Measurements from ENCODE around the gene CDC42SE1. TPM values are rescaled to one million over a fixed set of nuclear protein-coding genes. Genes with fewer than 3 reads are reported as not detected.

CDC42SE1 gene
- total and polyA plus RNA-seq, 9 of the 15 experiments (the other 6 are each of a cell fraction or from before 2014, with no cell fraction given): 78.1 to 189 (median 114) TPM

DNA sequence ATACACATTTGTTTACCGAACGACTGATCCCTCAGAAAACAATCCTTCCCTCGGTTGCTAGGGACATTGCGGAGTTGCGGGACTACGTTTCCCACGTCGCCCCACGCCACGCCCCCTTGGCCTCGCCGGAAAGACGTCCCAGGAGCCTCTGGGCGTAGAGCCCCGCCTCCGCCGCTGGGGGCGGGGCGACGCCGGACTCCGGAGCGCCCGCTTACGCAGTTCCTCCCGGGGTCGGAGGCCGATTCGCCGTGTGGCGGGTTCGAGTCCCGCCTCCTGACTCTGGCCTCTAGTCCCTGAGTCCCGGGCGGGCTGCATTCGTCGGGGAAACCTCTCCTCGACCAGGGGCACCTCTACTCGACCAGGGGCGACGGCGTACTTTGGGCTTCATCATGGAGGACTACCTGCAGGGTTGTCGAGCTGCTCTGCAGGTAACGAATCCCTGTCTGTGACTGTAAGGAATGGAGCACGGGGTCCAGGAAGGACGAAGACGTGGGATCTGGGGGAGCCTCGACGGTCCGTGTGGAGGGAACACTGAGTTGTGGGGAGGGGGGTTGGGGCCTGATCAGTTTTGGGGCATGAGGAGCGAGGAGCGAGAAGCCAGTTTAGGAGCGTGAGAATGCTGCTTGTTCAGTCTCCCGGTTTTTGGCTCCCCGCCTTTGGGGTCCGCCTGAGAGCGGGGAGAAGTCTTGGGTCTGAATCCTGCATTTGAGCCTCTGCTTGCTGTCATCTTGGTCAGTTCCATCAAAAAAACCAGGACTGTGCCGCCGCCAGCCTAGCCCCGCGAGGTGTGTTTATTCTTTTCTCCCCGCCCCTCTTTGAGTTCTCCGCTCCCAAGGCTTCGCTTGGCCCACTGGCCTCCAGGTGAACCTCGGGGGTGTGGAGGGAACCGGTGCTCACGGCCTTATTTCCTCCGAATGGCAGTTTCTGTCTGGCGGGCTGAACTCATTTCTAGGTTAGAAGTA lies 50.9 kb downstream of the CDC42SE1 start, which contains the start of gene PRUNE1 (continued):
- peak; percentile 30; the same call in 1 of the 2 replicates for TF ChIP-seq CC2D1A (IDR thresholded peaks at IDR 0.05)
- no peak for TF ChIP-seq GTF2A2 (tag; IDR thresholded peaks at IDR 0.05)
- peak; percentile 73 for TF ChIP-seq POLR2B (IDR thresholded peaks at IDR 0.05; ENCODE audit: low read depth, partially characterized antibody)
- no peak; the same call in 1 of the 2 replicates for TF ChIP-seq ZBTB1 (CRISPR knock-in tag; IDR thresholded peaks at IDR 0.05; ENCODE audit: borderline replicate concordance, low read depth)
- peak; percentile 77 for TF ChIP-seq ZSCAN29 (IDR thresholded peaks at IDR 0.05)
- no peak for TF ChIP-seq RHOXF2B (CRISPR knock-in tag; conservative IDR thresholded peaks at IDR 0.05)
- TF ChIP-seq, protein P1, sequence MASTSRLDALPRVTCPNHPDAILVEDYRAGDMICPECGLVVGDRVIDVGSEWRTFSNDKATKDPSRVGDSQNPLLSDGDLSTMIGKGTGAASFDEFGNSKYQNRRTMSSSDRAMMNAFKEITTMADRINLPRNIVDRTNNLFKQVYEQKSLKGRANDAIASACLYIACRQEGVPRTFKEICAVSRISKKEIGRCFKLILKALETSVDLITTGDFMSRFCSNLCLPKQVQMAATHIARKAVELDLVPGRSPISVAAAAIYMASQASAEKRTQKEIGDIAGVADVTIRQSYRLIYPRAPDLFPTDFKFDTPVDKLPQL (IDR thresholded peaks at IDR 0.05; ENCODE audit: extremely low read depth, insufficient read length): no peak
- peak; percentile 57; the same call in 1 of the 2 replicates for TF ChIP-seq PHF8 (IDR thresholded peaks at IDR 0.05; ENCODE audit: borderline replicate concordance, low read length)
- no peak for TF ChIP-seq HNRNPH1 (optimal IDR thresholded peaks at IDR 0.05; ENCODE audit: low read depth, low read length)
- TF ChIP-seq, protein P2, sequence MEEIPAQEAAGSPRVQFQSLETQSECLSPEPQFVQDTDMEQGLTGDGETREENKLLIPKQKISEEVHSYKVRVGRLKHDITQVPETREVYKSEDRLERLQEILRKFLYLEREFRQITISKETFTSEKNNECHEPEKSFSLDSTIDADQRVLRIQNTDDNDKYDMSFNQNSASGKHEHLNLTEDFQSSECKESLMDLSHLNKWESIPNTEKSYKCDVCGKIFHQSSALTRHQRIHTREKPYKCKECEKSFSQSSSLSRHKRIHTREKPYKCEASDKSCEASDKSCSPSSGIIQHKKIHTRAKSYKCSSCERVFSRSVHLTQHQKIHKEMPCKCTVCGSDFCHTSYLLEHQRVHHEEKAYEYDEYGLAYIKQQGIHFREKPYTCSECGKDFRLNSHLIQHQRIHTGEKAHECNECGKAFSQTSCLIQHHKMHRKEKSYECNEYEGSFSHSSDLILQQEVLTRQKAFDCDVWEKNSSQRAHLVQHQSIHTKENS (CRISPR knock-in tag; IDR thresholded peaks at IDR 0.05): no peak
- TF ChIP-seq ZNF785 (CRISPR knock-in tag; IDR thresholded peaks at IDR 0.05): no peak
- TF ChIP-seq HMG20A (CRISPR knock-in tag; conservative IDR thresholded peaks at IDR 0.05): no peak
- TF ChIP-seq, protein P3, sequence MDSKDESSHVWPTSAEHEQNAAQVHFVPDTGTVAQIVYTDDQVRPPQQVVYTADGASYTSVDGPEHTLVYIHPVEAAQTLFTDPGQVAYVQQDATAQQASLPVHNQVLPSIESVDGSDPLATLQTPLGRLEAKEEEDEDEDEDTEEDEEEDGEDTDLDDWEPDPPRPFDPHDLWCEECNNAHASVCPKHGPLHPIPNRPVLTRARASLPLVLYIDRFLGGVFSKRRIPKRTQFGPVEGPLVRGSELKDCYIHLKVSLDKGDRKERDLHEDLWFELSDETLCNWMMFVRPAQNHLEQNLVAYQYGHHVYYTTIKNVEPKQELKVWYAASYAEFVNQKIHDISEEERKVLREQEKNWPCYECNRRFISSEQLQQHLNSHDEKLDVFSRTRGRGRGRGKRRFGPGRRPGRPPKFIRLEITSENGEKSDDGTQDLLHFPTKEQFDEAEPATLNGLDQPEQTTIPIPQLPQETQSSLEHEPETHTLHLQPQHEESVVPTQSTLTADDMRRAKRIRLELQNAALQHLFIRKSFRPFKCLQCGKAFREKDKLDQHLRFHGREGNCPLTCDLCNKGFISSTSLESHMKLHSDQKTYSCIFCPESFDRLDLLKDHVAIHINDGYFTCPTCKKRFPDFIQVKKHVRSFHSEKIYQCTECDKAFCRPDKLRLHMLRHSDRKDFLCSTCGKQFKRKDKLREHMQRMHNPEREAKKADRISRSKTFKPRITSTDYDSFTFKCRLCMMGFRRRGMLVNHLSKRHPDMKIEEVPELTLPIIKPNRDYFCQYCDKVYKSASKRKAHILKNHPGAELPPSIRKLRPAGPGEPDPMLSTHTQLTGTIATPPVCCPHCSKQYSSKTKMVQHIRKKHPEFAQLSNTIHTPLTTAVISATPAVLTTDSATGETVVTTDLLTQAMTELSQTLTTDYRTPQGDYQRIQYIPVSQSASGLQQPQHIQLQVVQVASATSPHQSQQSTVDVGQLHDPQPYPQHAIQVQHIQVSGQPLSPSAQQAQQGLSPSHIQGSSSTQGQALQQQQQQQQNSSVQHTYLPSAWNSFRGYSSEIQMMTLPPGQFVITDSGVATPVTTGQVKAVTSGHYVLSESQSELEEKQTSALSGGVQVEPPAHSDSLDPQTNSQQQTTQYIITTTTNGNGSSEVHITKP (IDR thresholded peaks at IDR 0.05; ENCODE audit: partially characterized antibody): peak; percentile 19
- no peak for TF ChIP-seq DNMT1 (IDR thresholded peaks at IDR 0.05)
- no peak for TF ChIP-seq ZNF324 (CRISPR knock-in tag; IDR thresholded peaks at IDR 0.05)
- no peak for TF ChIP-seq SLC30A9 (CRISPR knock-in tag; IDR thresholded peaks at IDR 0.05)
- TF ChIP-seq ZNF695 (CRISPR knock-in tag; IDR thresholded peaks at IDR 0.05): no peak
- no peak for TF ChIP-seq ZNF408 (CRISPR knock-in tag; IDR thresholded peaks at IDR 0.05; ENCODE audit: low read depth)
- no peak for TF ChIP-seq NR1H2 (CRISPR knock-in tag; IDR thresholded peaks at IDR 0.05)
- TF ChIP-seq RB1 (IDR thresholded peaks at IDR 0.05; ENCODE audit: low read depth): peak; percentile 66
- no peak for TF ChIP-seq NFE2L1 (tag; IDR thresholded peaks at IDR 0.05; ENCODE audit: borderline replicate concordance, low read depth)
- no peak for TF ChIP-seq ZNF551 (CRISPR knock-in tag; IDR thresholded peaks at IDR 0.05)

Measured in K562 (cell line).